K562 (cell line): ENCODE data around the gene CDC14A. TPM values are rescaled to one million over a fixed set of nuclear protein-coding genes. Genes with fewer than 3 reads are reported as not detected.
A peak's percentile ranks its signal among the peaks of the same experiment; 100 is the strongest.

Source experiments
- BRD9 ChIP-seq: fragments of 450-650 bp; IDR thresholded peaks from 2 replicates; pipeline ENCODE4 v1.6.1; 2018; ENCODE audit warnings: low read depth; ENCODE audit not compliant: partially characterized antibody
- HNRNPUL1 ChIP-seq: fragments of 200-400 bp; formaldehyde crosslinking; IDR thresholded peaks from 2 replicates; pipeline ENCODE4 v1.6.1; 2017; ENCODE audit warnings: low read length
- KDM5B ChIP-seq: fragments of 200-600 bp; sonication (generic); IDR thresholded peaks from 2 replicates; pipeline ENCODE4 v1.6.1; 2012; ENCODE audit warnings: low read depth, mild to moderate bottlenecking, moderate library complexity, low read length, control low read depth, inconsistent platforms; ENCODE audit not compliant: insufficient replicate concordance
- MAFF ChIP-seq: IDR thresholded peaks from 2 replicates; pipeline ENCODE4 v1.6.1; 2012; ENCODE audit warnings: low read length, improper control_type of control experiment
- MYBL2 ChIP-seq, 2 experiments: fragments of 450-650 bp in 1 of 2; sonication (generic) in 1 of 2; formaldehyde crosslinking in 1 of 2; IDR thresholded peaks; 2 replicates each; pipeline versions ENCODE4 v1.6.1 to v1.8.1; 2017 to 2022; ENCODE audit warnings: borderline replicate concordance in 1 of 2, inconsistent platforms in 1 of 2, low read depth in 1 of 2, mild to moderate bottlenecking in 1 of 2, missing genetic modification reagents in 1 of 2, moderate library complexity in 1 of 2
- NUFIP1 ChIP-seq: fragments of 450-650 bp; IDR thresholded peaks from 2 replicates; pipeline ENCODE4 v1.6.1; 2018; ENCODE audit not compliant: partially characterized antibody
- POLR3A ChIP-seq: IDR thresholded peaks from 2 replicates; pipeline ENCODE4 v1.6.1; 2011; ENCODE audit warnings: borderline replicate concordance, mild to moderate bottlenecking, moderate library complexity; ENCODE audit not compliant: insufficient read length, insufficient read depth; ENCODE audit errors: extremely low read depth
- RBM15 ChIP-seq: fragments of 200-400 bp; formaldehyde crosslinking; IDR thresholded peaks from 2 replicates; pipeline ENCODE4 v1.6.1; 2018; ENCODE audit warnings: mild to moderate bottlenecking, low read length, moderate library complexity; ENCODE audit not compliant: insufficient read depth
- SRF ChIP-seq, 2 experiments: fragments of 250-450, 450-650 bp in 1 of 2; sonication (Bioruptor Pico) in 1 of 2; sonication (generic) in 1 of 2; formaldehyde crosslinking; IDR thresholded peaks; 2 replicates each; pipeline versions ENCODE4 v1.5.0 to v1.5.1; 2020 to 2022; ENCODE audit warnings: mild to moderate bottlenecking in 1 of 2, missing genetic modification reagents in 1 of 2
- TBP ChIP-seq: optimal IDR thresholded peaks from 2 replicates; pipeline ENCODE3; 2011; ENCODE audit warnings: low read depth, low read length, improper control_type of control experiment
- TFAM ChIP-seq: fragments of 250-450 bp; sonication (Bioruptor Pico); conservative IDR thresholded peaks from 2 replicates; pipeline ENCODE4 v1.5.0; 2021; ENCODE audit warnings: mild to moderate bottlenecking, moderate library complexity
- ZNF583 ChIP-seq: fragments of 250-450 bp; sonication (Bioruptor Pico); IDR thresholded peaks from 2 replicates; pipeline ENCODE4 v1.4.0; 2020
- ZNF699 ChIP-seq: fragments of 250-450 bp; sonication (Bioruptor Pico); IDR thresholded peaks from 2 replicates; pipeline ENCODE4 v1.8.0; 2021; ENCODE audit warnings: mild to moderate bottlenecking, moderate library complexity; ENCODE audit not compliant: insufficient replicate concordance
- polyA plus RNA-seq, 8 experiments: library from polyadenylated mRNA; depleted of rRNA in 4 of 8; stranded (reverse) in 5 of 8; unstranded in 3 of 8; fragments of >200 nt; fragmentation: Nextera tagmentation in 2 of 8; fragmentation: Illumina TruSeq in 1 of 8; extraction: Ambion mirVana in 2 of 8; extraction: Trizol in 1 of 8; gene quantifications; 2 replicates each; pipeline versions ENCODE4 v1.2.1 to v1.2.3, GENCODE V29; 2011 to 2014; ENCODE audit warnings: inconsistent platforms in 1 of 8, missing spikeins in 1 of 8
- total RNA-seq, 7 experiments: library from RNA; depleted of rRNA in 6 of 7; stranded (reverse); fragments of >200 nt in 6 of 7; fragmentation: Illumina TruSeq in 2 of 7; extraction: Trizol in 2 of 7; gene quantifications; 2 replicates each; pipeline versions ENCODE4 v1.2.1 to v1.2.3, GENCODE V29; 2011 to 2021; ENCODE audit warnings: low replicate concordance in 1 of 7
- TF ChIP-seq, protein P1 (sequence below): fragments of 450-650 bp; IDR thresholded peaks from 2 replicates; pipeline ENCODE4 v1.6.1; 2016; ENCODE audit warnings: mild to moderate bottlenecking, moderate library complexity

CDC14A gene
- total and polyA plus RNA-seq, 9 of the 15 experiments (the other 6 are each of a cell fraction or from before 2014, with no cell fraction given), result 17.0 to 74.3 (median 33.4) TPM

DNA sequence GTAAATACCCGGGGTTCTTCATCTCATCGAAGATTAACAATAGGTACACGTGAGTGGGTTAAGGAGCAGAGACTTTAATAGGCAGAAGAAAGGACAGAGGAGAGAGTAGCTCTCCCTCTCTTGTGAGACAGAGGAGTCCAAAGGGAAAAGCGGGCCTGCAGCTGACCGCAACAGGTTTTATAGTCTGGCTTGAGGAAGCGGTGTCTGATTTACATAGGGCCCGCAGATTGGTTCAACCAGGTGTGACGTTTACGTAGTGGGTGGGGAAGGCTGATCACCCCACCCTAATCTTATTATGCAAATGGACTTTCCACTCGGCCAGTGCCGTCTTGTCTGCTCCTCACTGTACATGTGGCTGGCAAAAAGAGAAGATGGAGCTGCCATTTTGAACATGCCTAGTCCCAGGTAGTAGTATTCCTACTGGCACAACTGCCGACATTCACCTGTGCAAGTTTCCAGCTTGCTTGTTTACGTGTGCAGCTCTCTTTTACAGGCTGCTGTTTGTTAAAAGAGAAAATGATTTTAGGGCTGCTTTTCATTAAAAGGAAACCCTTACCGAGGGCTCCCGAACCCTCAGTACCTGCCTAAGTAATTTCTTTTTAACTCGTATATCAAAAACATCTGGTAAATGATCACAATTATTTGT, 10.6 kb downstream of the CDC14A start (continued):
- TF ChIP-seq, protein P1, sequence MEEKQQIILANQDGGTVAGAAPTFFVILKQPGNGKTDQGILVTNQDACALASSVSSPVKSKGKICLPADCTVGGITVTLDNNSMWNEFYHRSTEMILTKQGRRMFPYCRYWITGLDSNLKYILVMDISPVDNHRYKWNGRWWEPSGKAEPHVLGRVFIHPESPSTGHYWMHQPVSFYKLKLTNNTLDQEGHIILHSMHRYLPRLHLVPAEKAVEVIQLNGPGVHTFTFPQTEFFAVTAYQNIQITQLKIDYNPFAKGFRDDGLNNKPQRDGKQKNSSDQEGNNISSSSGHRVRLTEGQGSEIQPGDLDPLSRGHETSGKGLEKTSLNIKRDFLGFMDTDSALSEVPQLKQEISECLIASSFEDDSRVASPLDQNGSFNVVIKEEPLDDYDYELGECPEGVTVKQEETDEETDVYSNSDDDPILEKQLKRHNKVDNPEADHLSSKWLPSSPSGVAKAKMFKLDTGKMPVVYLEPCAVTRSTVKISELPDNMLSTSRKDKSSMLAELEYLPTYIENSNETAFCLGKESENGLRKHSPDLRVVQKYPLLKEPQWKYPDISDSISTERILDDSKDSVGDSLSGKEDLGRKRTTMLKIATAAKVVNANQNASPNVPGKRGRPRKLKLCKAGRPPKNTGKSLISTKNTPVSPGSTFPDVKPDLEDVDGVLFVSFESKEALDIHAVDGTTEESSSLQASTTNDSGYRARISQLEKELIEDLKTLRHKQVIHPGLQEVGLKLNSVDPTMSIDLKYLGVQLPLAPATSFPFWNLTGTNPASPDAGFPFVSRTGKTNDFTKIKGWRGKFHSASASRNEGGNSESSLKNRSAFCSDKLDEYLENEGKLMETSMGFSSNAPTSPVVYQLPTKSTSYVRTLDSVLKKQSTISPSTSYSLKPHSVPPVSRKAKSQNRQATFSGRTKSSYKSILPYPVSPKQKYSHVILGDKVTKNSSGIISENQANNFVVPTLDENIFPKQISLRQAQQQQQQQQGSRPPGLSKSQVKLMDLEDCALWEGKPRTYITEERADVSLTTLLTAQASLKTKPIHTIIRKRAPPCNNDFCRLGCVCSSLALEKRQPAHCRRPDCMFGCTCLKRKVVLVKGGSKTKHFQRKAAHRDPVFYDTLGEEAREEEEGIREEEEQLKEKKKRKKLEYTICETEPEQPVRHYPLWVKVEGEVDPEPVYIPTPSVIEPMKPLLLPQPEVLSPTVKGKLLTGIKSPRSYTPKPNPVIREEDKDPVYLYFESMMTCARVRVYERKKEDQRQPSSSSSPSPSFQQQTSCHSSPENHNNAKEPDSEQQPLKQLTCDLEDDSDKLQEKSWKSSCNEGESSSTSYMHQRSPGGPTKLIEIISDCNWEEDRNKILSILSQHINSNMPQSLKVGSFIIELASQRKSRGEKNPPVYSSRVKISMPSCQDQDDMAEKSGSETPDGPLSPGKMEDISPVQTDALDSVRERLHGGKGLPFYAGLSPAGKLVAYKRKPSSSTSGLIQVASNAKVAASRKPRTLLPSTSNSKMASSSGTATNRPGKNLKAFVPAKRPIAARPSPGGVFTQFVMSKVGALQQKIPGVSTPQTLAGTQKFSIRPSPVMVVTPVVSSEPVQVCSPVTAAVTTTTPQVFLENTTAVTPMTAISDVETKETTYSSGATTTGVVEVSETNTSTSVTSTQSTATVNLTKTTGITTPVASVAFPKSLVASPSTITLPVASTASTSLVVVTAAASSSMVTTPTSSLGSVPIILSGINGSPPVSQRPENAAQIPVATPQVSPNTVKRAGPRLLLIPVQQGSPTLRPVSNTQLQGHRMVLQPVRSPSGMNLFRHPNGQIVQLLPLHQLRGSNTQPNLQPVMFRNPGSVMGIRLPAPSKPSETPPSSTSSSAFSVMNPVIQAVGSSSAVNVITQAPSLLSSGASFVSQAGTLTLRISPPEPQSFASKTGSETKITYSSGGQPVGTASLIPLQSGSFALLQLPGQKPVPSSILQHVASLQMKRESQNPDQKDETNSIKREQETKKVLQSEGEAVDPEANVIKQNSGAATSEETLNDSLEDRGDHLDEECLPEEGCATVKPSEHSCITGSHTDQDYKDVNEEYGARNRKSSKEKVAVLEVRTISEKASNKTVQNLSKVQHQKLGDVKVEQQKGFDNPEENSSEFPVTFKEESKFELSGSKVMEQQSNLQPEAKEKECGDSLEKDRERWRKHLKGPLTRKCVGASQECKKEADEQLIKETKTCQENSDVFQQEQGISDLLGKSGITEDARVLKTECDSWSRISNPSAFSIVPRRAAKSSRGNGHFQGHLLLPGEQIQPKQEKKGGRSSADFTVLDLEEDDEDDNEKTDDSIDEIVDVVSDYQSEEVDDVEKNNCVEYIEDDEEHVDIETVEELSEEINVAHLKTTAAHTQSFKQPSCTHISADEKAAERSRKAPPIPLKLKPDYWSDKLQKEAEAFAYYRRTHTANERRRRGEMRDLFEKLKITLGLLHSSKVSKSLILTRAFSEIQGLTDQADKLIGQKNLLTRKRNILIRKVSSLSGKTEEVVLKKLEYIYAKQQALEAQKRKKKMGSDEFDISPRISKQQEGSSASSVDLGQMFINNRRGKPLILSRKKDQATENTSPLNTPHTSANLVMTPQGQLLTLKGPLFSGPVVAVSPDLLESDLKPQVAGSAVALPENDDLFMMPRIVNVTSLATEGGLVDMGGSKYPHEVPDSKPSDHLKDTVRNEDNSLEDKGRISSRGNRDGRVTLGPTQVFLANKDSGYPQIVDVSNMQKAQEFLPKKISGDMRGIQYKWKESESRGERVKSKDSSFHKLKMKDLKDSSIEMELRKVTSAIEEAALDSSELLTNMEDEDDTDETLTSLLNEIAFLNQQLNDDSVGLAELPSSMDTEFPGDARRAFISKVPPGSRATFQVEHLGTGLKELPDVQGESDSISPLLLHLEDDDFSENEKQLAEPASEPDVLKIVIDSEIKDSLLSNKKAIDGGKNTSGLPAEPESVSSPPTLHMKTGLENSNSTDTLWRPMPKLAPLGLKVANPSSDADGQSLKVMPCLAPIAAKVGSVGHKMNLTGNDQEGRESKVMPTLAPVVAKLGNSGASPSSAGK, result peak; percentile 40; the same call in 1 of the 2 replicates
- TF ChIP-seq NUFIP1 (no peak), TFAM (CRISPR knock-in tag) (no peak), HNRNPUL1 (no peak), MYBL2 (IDR thresholded peaks at IDR 0.05; ENCODE audit: low read depth) (no peak), MYBL2 (CRISPR knock-in tag; IDR thresholded peaks at IDR 0.05; ENCODE audit: borderline replicate concordance) (no peak), SRF (CRISPR knock-in tag; IDR thresholded peaks at IDR 0.05) (peak in 1 of 2 experiments; percentile 6; a peak in 1 of 4 replicates), BRD9 (peak; percentile 79), POLR3A (no peak), TBP (peak; percentile 98), ZNF583 (CRISPR knock-in tag) (no peak), MAFF (0 out of 2 replicates have a peak, but pooled peaks have one; percentile 14), ZNF699 (no peak), RBM15 (no peak), KDM5B (peak; percentile 99)
